CD14-positive monocyte (primary cell): ENCODE data around the gene TSEN54. TPM values are rescaled to one million over a fixed set of nuclear protein-coding genes. Genes with fewer than 3 reads are reported as not detected.

Experiments
- DNase-seq, 3 donors: peaks; one replicate each; pipeline ENCODE4 v3.0.0-alpha.2; 2011 to 2022
- H2AFZ ChIP-seq: 2 replicates; pipeline ENCODE4 v1.6.0; 2012; ENCODE audit warnings: mild to moderate bottlenecking, low read depth, low read length, inconsistent platforms; ENCODE audit not compliant: insufficient read depth, poor library complexity, severe bottlenecking
- H3K27ac ChIP-seq, 2 donors: 1 replicate in 1 of 2; 2 replicates in 1 of 2; pipeline ENCODE4 v1.5.1; 2012 to 2013; ENCODE audit warnings: low read length in 2 of 2, control low read depth in 1 of 2, inconsistent platforms in 1 of 2, low read depth in 1 of 2, mild to moderate bottlenecking in 1 of 2
- H3K27me3 ChIP-seq, 2 donors: one replicate each; pipeline versions ENCODE4 v1.6.0 to v1.6.1; 2011 to 2013; ENCODE audit warnings: low read length in 2 of 2; ENCODE audit not compliant: control insufficient read depth in 2 of 2, insufficient read depth in 2 of 2
- H3K36me3 ChIP-seq, 2 donors: replicated peaks in 1 of 2; 1 replicate in 1 of 2; 2 replicates in 1 of 2; pipeline versions ENCODE4 v1.5.1 to v1.6.1; 2012 to 2013; ENCODE audit warnings: low read length in 2 of 2, control low read depth in 1 of 2, inconsistent platforms in 1 of 2, mild to moderate bottlenecking in 1 of 2; ENCODE audit not compliant: insufficient read depth in 2 of 2, control insufficient read depth in 1 of 2
- H3K4me1 ChIP-seq, 2 donors: 1 replicate in 1 of 2; 2 replicates in 1 of 2; pipeline versions ENCODE4 v1.5.1 to v1.6.1; 2012 to 2013; ENCODE audit warnings: low read length in 2 of 2, control low read depth in 1 of 2, inconsistent platforms in 1 of 2, mild to moderate bottlenecking in 1 of 2, moderate library complexity in 1 of 2; ENCODE audit not compliant: insufficient read depth in 2 of 2, control insufficient read depth in 1 of 2
- H3K4me2 ChIP-seq: replicated peaks from 2 replicates; pipeline ENCODE3; 2012; ENCODE audit warnings: low read length, moderate library complexity, mild to moderate bottlenecking; ENCODE audit not compliant: poor library complexity, severe bottlenecking; ENCODE audit errors: extremely low read depth
- H3K4me3 ChIP-seq, 3 experiments: fragments of 200-600 bp in 1 of 3; sonication (generic) in 1 of 3; replicated peaks in 1 of 3; 1 replicate in 2 of 3; 2 replicates in 1 of 3; pipeline ENCODE4 v1.5.1; 2011 to 2013; ENCODE audit warnings: low read length in 3 of 3, mild to moderate bottlenecking in 3 of 3, control low read depth in 2 of 3, low read depth in 2 of 3, inconsistent platforms in 1 of 3, moderate library complexity in 1 of 3
- H3K79me2 ChIP-seq: 2 replicates; pipeline ENCODE4 v1.6.0; 2012; ENCODE audit warnings: mild to moderate bottlenecking, control low read depth, inconsistent platforms, low read length, moderate library complexity; ENCODE audit not compliant: insufficient read depth
- H3K9ac ChIP-seq: 2 replicates; pipeline ENCODE4 v1.6.0; 2017; ENCODE audit warnings: low read length, mild to moderate bottlenecking; ENCODE audit not compliant: insufficient read depth, poor library complexity, severe bottlenecking
- H3K9me3 ChIP-seq, 2 donors: replicated peaks in 1 of 2; 1 replicate in 1 of 2; 2 replicates in 1 of 2; pipeline versions ENCODE4 v1.5.1 to v1.6.1; 2012 to 2013; ENCODE audit warnings: low read length in 2 of 2, control low read depth in 1 of 2; ENCODE audit not compliant: control insufficient read depth in 1 of 2, insufficient read depth in 1 of 2
- H4K20me1 ChIP-seq: 2 replicates; pipeline ENCODE4 v1.6.0; 2012; ENCODE audit warnings: mild to moderate bottlenecking, low read length, control low read depth, moderate library complexity; ENCODE audit not compliant: insufficient read depth
- H3K27ac Mint-ChIP-seq, 7 donors: one replicate each; pipeline ENCODE4 v1.8.0; 2020; ENCODE audit warnings: mild to moderate bottlenecking in 7 of 7, mixed read lengths in 7 of 7, moderate library complexity in 6 of 7, inconsistent platforms in 2 of 7
- H3K27me3 Mint-ChIP-seq, 3 donors: one replicate each; pipeline ENCODE4 v1.8.0; 2021 to 2022; ENCODE audit warnings: low read depth in 3 of 3, mild to moderate bottlenecking in 3 of 3, mixed read lengths in 3 of 3, moderate library complexity in 3 of 3, inconsistent platforms in 1 of 3
- H3K36me3 Mint-ChIP-seq, 2 donors: one replicate each; pipeline ENCODE4 v1.8.0; 2020; ENCODE audit warnings: mixed read lengths in 2 of 2, inconsistent platforms in 1 of 2, mild to moderate bottlenecking in 1 of 2
- H3K4me1 Mint-ChIP-seq: one replicate; pipeline ENCODE4 v1.8.0; 2020; ENCODE audit warnings: mild to moderate bottlenecking, mixed read lengths
- H3K4me3 Mint-ChIP-seq, 2 donors: one replicate each; pipeline ENCODE4 v1.8.0; 2020; ENCODE audit warnings: mild to moderate bottlenecking in 2 of 2, mixed read lengths in 2 of 2, moderate library complexity in 1 of 2
- H3K9me3 Mint-ChIP-seq, 7 donors: one replicate each; pipeline ENCODE4 v1.8.0; 2020 to 2022; ENCODE audit warnings: mixed read lengths in 7 of 7, mild to moderate bottlenecking in 6 of 7, moderate library complexity in 6 of 7, inconsistent platforms in 2 of 7
- WGBS: methylation state at CpG from one replicate; pipeline ENCODE4 v1.1.5; 2013; ENCODE audit warnings: missing lambda C conversion rate; ENCODE audit not compliant: insufficient coverage; 5-methylcytosine and 5-hydroxymethylcytosine counted together
- intact Hi-C, 2 donors: fragments of 100-400 bp; cut with micrococcal nuclease; formaldehyde crosslinking; loops; one replicate each; pipeline versions ENCODE4 v1.15.0 to v1.15.1; 2023
- polyA plus RNA-seq, 3 donors: library from polyadenylated mRNA; depleted of rRNA in 1 of 3; unstranded in 2 of 3; stranded (reverse) in 1 of 3; fragments of 300-500 nt in 2 of 3; fragments of >200 nt in 1 of 3; fragmentation: Illumina TruSeq in 2 of 3; gene quantifications; 1 replicate in 2 of 3; 2 replicates in 1 of 3; pipeline ENCODE4 v1.2.3, GENCODE V29; 2012 to 2021
- TF ChIP-seq, protein P1 (sequence below): fragments of 200-600 bp; IDR thresholded peaks from one replicate; pipeline ENCODE4 v1.8.0; 2022; ENCODE audit warnings: antibody characterized with exemption, mild to moderate bottlenecking

Gene TSEN54
- polyA plus RNA-seq, 3 donors = 10.3 to 13.6 (median 11.8) TPM

DNA sequence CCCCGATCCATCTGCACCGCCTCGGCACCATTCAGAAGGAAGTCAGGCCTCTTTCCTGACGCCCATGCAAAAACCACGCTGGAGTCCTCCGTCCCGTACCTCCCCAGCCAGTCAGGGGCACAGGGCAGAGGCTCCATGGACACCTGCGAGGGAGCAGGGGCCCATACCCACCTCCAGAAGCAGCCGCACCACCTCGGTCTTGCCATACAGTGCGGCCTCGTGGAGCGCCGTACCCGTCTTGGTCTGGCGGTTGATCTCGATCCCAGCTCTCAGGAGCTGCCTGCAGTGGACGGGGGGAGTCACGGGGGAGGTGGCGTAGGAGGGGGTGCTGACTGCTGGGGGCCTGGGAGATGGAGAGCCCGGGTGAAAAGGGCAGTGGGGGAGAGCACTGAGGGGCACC, 10.2 kb upstream of the TSEN54 start:
- Mint-ChIP-seq H3K36me3 (no peaks in the 10 kb centered on the region), H3K9me3 (peaks cover 0 to 2% (median 0%) of the 10 kb centered on the region in 7 donors), H3K4me1 (peaks cover 2% of the 10 kb centered on the region), H3K27ac (no peak overlapping the region), H3K27me3 (peaks cover 0 to 3% (median 2%) of the 10 kb centered on the region in 3 donors), H3K4me3 (no peak overlapping the region)
- Histone ChIP-seq H3K4me1 (no peaks in the 10 kb centered on the region), H3K4me2 (no peak overlapping the region), H3K27ac (no peak overlapping the region), H2AFZ (no peak overlapping the region), H4K20me1 (no peaks in the 10 kb centered on the region), H3K36me3 (no peaks in the 10 kb centered on the region), H3K4me3 (no peak overlapping the region), H3K27me3 (no peaks in the 10 kb centered on the region), H3K9me3 (no peaks in the 10 kb centered on the region), H3K79me2 (no peaks in the 10 kb centered on the region), H3K9ac (no peak overlapping the region)
- TF ChIP-seq, protein P1, sequence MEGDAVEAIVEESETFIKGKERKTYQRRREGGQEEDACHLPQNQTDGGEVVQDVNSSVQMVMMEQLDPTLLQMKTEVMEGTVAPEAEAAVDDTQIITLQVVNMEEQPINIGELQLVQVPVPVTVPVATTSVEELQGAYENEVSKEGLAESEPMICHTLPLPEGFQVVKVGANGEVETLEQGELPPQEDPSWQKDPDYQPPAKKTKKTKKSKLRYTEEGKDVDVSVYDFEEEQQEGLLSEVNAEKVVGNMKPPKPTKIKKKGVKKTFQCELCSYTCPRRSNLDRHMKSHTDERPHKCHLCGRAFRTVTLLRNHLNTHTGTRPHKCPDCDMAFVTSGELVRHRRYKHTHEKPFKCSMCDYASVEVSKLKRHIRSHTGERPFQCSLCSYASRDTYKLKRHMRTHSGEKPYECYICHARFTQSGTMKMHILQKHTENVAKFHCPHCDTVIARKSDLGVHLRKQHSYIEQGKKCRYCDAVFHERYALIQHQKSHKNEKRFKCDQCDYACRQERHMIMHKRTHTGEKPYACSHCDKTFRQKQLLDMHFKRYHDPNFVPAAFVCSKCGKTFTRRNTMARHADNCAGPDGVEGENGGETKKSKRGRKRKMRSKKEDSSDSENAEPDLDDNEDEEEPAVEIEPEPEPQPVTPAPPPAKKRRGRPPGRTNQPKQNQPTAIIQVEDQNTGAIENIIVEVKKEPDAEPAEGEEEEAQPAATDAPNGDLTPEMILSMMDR = no peak
- WGBS = 71% methylated on average over 16 of the region's 21 CpGs
- no peak for DNase-seq
- intact Hi-C loops = loop anchor here in 1 of 2 donors (10.0 kb wide), 1 partner anchor 81 kb away; no protein-coding TSS in a partner anchor

DNA sequence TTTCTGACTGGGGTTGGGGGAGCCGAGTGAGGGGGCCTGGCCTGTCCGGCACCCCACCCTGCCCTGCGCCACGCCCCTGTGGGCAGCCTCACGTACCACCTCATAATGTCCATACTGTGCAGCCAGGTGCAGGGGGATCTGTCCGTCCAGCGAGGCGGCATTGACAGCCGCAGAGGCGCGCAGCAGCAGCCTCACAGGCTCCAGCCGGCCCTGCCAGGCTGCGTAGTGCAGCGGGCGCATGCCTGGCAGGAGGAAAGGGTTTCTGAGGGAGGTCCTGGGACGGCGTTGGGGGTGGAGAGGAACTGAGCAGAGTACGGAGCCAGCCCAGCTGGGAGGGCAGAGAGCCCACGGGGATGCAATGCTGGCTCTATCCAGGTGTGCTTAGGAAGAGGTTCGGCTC, 9.4 kb upstream of the TSEN54 start:
- no peaks in the 10 kb centered on the region for H3K4me1 Mint-ChIP-seq
- no peak overlapping the region for H3K27ac Mint-ChIP-seq
- H3K27me3 Mint-ChIP-seq = peaks cover 0 to 3% (median 2%) of the 10 kb centered on the region in 3 donors
- H3K9me3 Mint-ChIP-seq = peaks cover 0 to 2% (median 0%) of the 10 kb centered on the region in 7 donors
- intact Hi-C loops = loop anchor here in 1 of 2 donors (10.0 kb wide), 1 partner anchor 82 kb away; no protein-coding TSS in a partner anchor
- Histone ChIP-seq H3K4me2 (no peak overlapping the region), H3K27me3 (no peaks in the 10 kb centered on the region), H3K36me3 (no peaks in the 10 kb centered on the region), H2AFZ (no peak overlapping the region), H3K9ac (no peak overlapping the region), H4K20me1 (no peaks in the 10 kb centered on the region), H3K4me3 (no peak overlapping the region), H3K4me1 (no peaks in the 10 kb centered on the region), H3K27ac (no peak overlapping the region), H3K79me2 (no peaks in the 10 kb centered on the region), H3K9me3 (no peaks in the 10 kb centered on the region)
- TF ChIP-seq, protein P1 = no peak
- H3K36me3 Mint-ChIP-seq = no peaks in the 10 kb centered on the region
- H3K4me3 Mint-ChIP-seq = no peak overlapping the region
- 95% methylated on average over 18 of the region's 20 CpGs for WGBS
- DNase-seq = no peak
